ENCODE data around the gene TTC22.

Gene TTC22

DNA sequence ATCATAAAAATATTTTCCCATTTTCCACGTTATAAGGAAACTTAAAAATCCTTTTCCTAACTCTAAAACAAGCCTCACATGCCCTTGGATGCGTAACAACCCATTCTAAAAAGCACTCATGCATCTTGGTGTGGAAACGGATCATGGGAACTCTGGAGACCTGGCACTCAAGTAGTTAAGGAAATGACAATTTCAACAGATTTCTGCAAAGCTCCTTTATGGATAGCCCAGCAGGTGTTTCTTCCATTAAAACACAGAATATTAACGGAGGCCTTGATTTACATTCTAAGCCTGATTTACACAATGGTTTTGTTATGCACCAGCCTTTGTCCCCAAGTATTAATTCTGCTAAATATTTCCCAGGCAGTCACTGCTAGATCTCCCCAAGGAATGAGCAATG, 49.7 kb downstream of the TTC22 start:
- DNase-seq (ENCODE audit: low read depth in 2 of 2) = no peak

DNA sequence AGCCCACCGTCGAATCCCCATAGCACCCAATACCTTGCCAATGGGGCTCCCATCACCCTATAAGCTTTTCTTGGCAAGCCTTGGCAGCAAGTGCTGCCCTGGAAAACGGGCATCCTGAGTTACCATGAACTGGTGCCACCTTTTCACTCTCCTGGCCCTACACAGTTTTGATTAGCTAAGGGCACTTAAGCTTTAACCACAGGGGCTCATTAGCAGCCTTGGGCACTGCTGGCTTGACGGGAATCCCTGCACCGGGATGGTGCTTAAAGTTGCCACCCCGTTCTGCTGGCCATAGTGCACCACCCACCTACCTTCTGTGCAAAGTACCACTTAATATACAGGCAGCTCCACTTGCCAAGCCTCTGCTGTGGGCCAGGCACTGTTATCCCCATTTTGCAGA, 50.5 kb downstream of the TTC22 start:
- DNase-seq (ENCODE audit: low read depth in 2 of 2) = no peak

DNA sequence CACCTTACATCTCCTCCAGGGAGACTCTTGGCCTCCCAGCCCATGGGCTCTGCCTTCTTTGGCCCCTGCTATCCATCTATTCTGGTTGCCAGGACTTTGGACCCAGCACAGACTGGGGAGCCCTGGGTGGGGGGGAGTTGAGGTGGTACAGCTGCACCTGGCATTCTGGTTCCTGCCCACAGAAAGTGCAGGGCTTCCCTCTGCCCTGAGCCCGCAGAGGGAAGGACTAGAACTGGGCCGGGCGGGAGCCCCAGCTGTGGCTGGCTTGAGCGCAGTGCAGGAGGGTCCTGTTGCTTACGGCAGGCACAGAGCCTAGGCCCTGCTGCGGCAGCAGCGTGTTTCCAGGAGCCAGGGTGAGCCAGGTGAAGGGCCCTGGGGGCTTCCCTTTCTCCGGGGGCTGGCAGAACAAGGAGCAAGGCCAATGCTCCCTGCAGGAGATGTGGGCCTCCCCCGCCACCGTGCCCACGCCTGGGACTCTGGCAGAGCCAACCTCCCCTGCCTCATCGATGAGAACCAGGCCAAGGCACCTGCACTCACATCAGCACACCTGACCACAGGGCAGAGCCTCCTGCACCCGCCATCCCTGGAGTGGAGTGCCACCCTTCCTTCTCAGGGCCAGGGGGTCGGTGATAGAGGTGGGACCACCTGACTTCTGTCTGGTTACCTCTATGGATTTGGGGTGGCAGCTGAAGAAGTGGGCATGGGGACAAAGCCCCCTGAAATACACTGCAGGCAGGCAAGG, 52.9 kb downstream of the TTC22 start:
- no peak for DNase-seq (ENCODE audit: low read depth in 2 of 2)

DNA sequence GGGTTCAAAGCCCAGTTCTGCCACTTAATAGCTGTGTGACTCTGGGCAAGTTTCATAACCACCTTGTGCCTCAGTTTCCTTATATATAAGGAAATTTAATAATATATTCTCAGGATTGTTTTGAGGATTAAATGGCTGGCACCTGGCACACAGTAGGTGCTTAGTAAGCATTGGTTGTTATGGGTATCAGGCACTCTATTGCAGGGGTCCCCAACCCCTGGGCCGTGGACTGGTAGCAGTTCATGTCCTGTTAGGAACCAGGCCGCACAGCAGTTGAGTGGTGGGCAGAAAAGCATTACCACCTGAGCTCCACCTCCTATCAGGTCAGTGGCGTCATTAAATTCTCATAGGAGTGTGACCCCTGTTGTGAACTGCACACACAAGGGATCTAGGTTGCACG, 55.3 kb downstream of the TTC22 start:
- no peak for DNase-seq (ENCODE audit: low read depth in 2 of 2)

DNA sequence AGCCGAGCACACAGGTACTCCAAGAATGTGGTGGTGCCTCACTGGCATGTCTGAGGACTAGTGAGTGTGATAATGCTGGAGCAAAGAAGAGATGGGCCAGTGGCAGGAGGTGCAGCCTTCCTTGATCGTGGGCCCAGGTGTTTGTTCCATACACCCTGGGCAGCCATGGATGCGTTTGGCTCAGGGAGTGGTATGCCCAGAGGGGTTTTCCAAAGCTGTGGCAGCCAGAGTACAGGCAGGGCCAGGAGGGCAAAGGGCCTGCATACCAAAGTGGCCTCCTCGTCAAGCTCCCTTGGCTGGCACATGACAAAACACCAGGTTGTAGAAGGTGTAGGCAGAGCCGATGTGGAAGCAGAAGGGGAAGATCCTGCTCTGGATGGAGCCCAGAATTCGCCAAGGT, 55.8 kb downstream of the TTC22 start:
- DNase-seq (ENCODE audit: low read depth in 2 of 2) = no peak

DNA sequence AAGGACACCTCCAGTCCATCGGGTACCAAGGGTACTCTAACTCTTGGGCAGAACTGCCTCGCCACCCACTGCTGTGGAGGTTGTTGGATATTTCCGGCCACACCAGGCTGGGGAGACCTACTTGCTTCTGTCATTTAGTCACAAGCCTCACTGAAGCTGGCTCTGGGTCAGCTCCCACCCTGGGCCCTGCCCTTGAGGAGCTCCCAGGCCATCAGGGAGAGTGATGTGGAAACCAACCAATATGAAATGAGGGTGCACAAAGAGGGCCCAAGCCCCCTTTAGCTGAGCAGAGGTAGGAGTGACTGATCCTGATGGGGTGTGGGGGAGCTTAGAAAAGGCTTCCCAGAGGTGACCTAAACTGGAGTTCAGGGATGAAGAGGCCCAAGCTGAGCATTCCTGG, 56.4 kb downstream of the TTC22 start:
- DNase-seq (ENCODE audit: low read depth in 2 of 2) = no peak

DNA sequence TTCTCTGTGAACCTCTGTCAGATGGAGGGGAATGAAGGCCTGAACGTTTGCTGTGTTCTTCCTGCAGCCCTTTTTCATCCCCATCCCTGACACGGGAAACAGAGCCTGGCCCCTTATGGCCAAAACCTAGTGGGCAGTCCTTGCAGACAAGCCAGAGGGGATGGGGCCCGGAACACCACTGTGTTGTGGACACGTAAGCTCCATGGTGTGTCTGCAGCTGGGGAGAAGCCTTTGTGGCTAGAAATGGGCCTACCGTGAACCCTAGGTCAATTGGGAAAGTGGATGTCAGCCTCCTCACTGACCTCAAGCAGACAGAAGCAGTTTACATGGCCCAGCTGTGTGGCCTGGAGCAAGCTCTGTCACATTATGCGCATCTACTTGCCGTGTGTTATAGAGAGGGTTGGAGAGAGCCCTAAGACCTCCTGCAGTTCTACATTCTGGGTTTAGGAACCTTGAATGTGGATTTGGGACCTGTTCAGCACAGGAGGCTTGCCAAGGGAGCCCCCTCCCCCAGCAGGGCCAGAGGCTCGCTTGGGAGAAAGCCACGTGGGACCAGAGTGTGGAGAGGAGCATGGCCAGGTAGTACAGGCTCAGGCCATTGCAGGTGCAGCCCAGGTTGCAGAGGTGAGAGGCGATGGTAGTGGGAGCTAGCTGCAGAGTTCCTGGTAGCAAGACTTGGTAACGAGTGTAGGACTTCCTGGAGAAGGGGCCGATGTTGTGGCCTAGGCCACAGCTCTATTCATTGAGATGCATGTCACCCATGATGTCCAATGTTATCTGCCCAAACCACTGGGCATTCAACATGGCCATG, 57.5 kb downstream of the TTC22 start:
- no peak for DNase-seq (ENCODE audit: low read depth in 2 of 2)

DNA sequence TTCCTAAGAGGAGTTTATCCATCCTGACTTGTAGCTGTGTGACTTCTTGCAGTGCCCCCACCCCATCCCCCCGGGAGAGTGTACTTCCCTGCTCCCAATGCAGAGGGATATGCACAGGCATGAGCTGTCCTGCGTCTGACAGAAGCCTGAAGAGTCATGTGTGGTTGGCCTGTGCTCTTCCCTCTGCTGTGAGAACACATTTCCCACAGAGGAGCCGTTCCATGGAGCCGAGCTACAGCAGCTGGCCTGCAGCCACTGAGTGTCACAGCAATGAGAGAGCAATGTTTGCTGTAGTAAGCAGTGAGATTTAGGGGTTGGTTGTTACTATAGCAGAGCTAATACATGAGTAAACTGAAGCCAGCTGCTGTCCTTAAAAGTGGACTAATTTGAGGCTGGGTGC, 58.8 kb downstream of the TTC22 start:
- no peak for DNase-seq (ENCODE audit: low read depth in 2 of 2)

DNA sequence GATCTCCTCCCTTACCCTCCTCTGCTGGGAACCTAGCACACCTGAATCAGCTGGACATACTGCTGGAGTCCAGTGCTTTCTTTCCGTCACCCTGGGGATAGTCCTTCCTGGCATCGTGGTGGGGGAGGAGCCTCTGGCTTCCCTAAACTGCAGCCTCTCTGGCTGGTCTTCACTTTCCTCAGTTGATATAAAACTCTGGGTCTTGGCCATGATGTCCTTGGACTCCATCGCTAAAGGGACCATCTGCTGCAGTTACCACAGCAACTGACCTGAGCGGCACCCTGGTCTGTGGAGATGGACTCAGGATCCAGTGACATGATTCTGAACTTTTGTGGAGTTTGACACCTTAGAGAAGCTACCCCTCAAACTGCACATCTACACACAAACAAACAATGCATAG, 59.6 kb downstream of the TTC22 start:
- DNase-seq (ENCODE audit: low read depth in 2 of 2) = no peak

DNA sequence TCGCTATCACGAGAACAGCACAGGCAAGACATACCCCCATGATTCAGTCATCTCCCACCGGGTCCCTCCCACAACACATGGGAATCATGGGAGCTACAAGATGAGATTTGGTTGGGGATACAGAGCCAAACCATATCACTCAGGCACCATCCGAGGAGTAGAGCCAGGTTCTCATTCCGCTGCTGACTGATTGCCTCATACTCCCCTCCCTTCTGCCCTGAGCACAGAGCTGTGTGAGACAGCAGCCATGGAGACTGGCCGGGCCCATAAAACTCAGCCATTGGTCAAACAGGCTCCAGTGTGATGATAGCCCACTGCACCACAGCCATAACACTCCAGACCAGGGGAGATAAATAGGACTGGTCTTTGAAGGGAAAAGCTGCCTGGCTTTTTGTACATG, 62.9 kb downstream of the TTC22 start:
- DNase-seq (ENCODE audit: low read depth in 2 of 2) = no peak

DNA sequence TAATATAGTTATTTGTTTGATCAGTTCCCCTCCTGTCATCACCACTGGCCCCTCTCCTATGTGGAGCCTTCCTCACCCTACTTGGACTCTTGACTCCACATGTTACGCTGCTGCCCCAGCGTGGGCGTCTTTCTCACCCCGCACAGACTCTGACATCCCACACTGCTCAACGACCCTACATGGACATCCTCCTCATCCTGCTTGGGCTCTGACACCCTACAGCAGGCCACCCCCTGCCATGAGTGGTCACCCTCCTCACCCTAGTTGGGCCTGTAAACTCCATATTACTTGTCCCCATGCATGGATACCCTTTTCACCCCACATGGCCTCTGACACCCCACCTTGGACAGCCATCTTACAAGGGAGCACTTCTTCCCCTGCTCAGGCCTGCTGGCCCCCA, 64.4 kb downstream of the TTC22 start:
- DNase-seq (ENCODE audit: low read depth in 2 of 2) = no peak
